ENCODE data around the gene PTPRD.

GRCh38 chr9:9783711-9784110, 829.1 kb downstream of the PTPRD start:
- TF ChIP-seq CTCF (IDR thresholded peaks at IDR 0.05) (no peak), POLR2A (IDR thresholded peaks at IDR 0.05) (no peak)
